HG03469 (cell line): Measurements from ENCODE around the gene CACNA2D1.

Experiments
- ATAC-seq: cut with Tn5 transposase; IDR thresholded peaks from one replicate; pipeline ENCODE4 v1.9.1; 2021; ENCODE audit warnings: mild to moderate bottlenecking, moderate library complexity, moderate number of reproducible peaks; ENCODE audit not compliant: unreplicated experiment

Gene CACNA2D1

GRCh38 chr7:82348251-82348650, 95.3 kb downstream of the CACNA2D1 start:
- no peak for ATAC-seq

- no peak for ATAC-seq
Measured at GRCh38 chr7:82347808-82348207, 95.8 kb downstream of the CACNA2D1 start.

- no peak for ATAC-seq
Measured at GRCh38 chr7:82345886-82346285, 97.7 kb downstream of the CACNA2D1 start.

GRCh38 chr7:82343716-82344115, 99.9 kb downstream of the CACNA2D1 start:
- ATAC-seq: no peak

- no peak for ATAC-seq
Measured at GRCh38 chr7:82339958-82340357, 103.6 kb downstream of the CACNA2D1 start.

- no peak for ATAC-seq
Measured at GRCh38 chr7:82335927-82336326, 107.7 kb downstream of the CACNA2D1 start.

GRCh38 chr7:82335001-82335400, 108.6 kb downstream of the CACNA2D1 start:
- ATAC-seq: no peak

GRCh38 chr7:82331234-82331633, 112.3 kb downstream of the CACNA2D1 start:
- no peak for ATAC-seq

GRCh38 chr7:82330706-82331215, 112.8 kb downstream of the CACNA2D1 start:
- ATAC-seq: no peak

- ATAC-seq: no peak
Measured at GRCh38 chr7:82327898-82328297, 115.7 kb downstream of the CACNA2D1 start.

- no peak for ATAC-seq
Measured at GRCh38 chr7:82325416-82325815, 118.2 kb downstream of the CACNA2D1 start.

- ATAC-seq: no peak
Measured at GRCh38 chr7:82323806-82324205, 119.8 kb downstream of the CACNA2D1 start.

GRCh38 chr7:82319674-82320118, 123.9 kb downstream of the CACNA2D1 start:
- no peak for ATAC-seq

GRCh38 chr7:82318786-82319185, 124.8 kb downstream of the CACNA2D1 start:
- no peak for ATAC-seq

GRCh38 chr7:82317760-82318159, 125.8 kb downstream of the CACNA2D1 start:
- no peak for ATAC-seq

- ATAC-seq: no peak
Measured at GRCh38 chr7:82317257-82317721, 126.3 kb downstream of the CACNA2D1 start.

GRCh38 chr7:82313269-82313668, 130.3 kb downstream of the CACNA2D1 start:
- no peak for ATAC-seq

GRCh38 chr7:82312646-82313045, 130.9 kb downstream of the CACNA2D1 start:
- ATAC-seq: no peak

GRCh38 chr7:82305347-82306005, 138.1 kb downstream of the CACNA2D1 start:
- ATAC-seq: no peak

GRCh38 chr7:82294865-82295264, 148.7 kb downstream of the CACNA2D1 start:
- ATAC-seq: no peak

- ATAC-seq: no peak
Measured at GRCh38 chr7:82294382-82294784, 149.2 kb downstream of the CACNA2D1 start.

GRCh38 chr7:82293467-82293866, 150.1 kb downstream of the CACNA2D1 start:
- no peak for ATAC-seq

- ATAC-seq: no peak
Measured at GRCh38 chr7:82291931-82292330, 151.6 kb downstream of the CACNA2D1 start.
